ENCODE results near the gene ZBTB3. TPM values are rescaled to one million over a fixed set of nuclear protein-coding genes. Genes with fewer than 3 reads are reported as not detected.

Gene ZBTB3
- total RNA-seq (2016; rRNA removed; fragmentation: Illumina TruSeq; extraction: Trizol) (4.0 and 5.2 TPM in 2 replicates), polyA plus RNA-seq (2011; rRNA removed) (3.1 and 3.4 TPM in 2 replicates), polyA minus RNA-seq (2011; rRNA and poly(A)+ RNA removed; ENCODE audit: low replicate concordance) (10.4 and 20.3 TPM in 2 replicates), Bru-seq, nascent RNA (percentile 59 among the genes with signal in this experiment), BruChase-seq, experiment 1, labeled RNA remaining after a 6-hour chase (percentile 48 among the genes with signal in this experiment), BruChase-seq, experiment 2, labeled RNA remaining after a 2-hour chase (percentile 58 among the genes with signal in this experiment)
- 0.53 and 0.61 TPM in 2 replicates for total RNA-seq (2016; cell fraction: cytosol; rRNA removed; fragmentation: Illumina TruSeq; extraction: Trizol; ENCODE audit: low read depth)
- 5.1 and 5.3 TPM in 2 replicates for total RNA-seq (2016; cell fraction: insoluble cytoplasmic fraction; rRNA removed; fragmentation: Illumina TruSeq; extraction: Trizol)
- total RNA-seq (2016; cell fraction: membrane; rRNA removed; fragmentation: Illumina TruSeq; extraction: Trizol): 4.0 and 5.4 TPM in 2 replicates
- 4.0 and 4.1 TPM in 2 replicates for total RNA-seq (2016; cell fraction: nucleus; rRNA removed; fragmentation: Illumina TruSeq; extraction: Trizol)
- 3.1 and 3.5 TPM in 2 replicates for polyA plus RNA-seq (2011; cell fraction: cytosol; rRNA removed)
- 3.7 and 4.0 TPM in 2 replicates for polyA plus RNA-seq (2011; cell fraction: nucleus; rRNA removed)
- 1.4 TPM in 2 replicates for polyA plus RNA-seq (2012)
- polyA plus RNA-seq (2016; cell fraction: cytosol; fragmentation: Illumina TruSeq; extraction: Trizol; ENCODE audit: low read depth): 0.14 and 0.41 TPM in 2 replicates
- 0.83 and 2.0 TPM in 2 replicates for polyA plus RNA-seq (2016; cell fraction: insoluble cytoplasmic fraction; fragmentation: Illumina TruSeq; extraction: Trizol; ENCODE audit: low read depth)
- 0.59 and 1.1 TPM in 2 replicates for polyA plus RNA-seq (2016; cell fraction: membrane; fragmentation: Illumina TruSeq; extraction: Trizol; ENCODE audit: low read depth)
- polyA plus RNA-seq (2016; cell fraction: nucleus; fragmentation: Illumina TruSeq; extraction: Trizol; ENCODE audit: insufficient read depth, low read depth): 3.3 and 4.3 TPM in 2 replicates
- 2.6 and 3.6 TPM in 2 replicates for polyA minus RNA-seq (2011; cell fraction: cytosol; rRNA and poly(A)+ RNA removed)
- 5.5 and 5.6 TPM in 2 replicates for polyA minus RNA-seq (2011; cell fraction: nucleus; rRNA and poly(A)+ RNA removed)
- long read RNA-seq, experiment 1, partial matches to known transcripts: 0 of 1 reads
- long read RNA-seq, experiment 1, other reads (novel, unspliced or antisense): 1 of 1 reads
- long read RNA-seq, experiment 2, partial matches to known transcripts: 1 of 1 reads
- long read RNA-seq, experiment 2, other reads (novel, unspliced or antisense): 0 of 1 reads

- ATAC-seq (peak; percentile 96), FAIRE-seq (peak; percentile 100), DNase-seq (ENCODE audit: low spot score) (peak; percentile 99)
- Histone ChIP-seq H3K36me3 (replicated peaks in 1 of 2; ENCODE audit: control insufficient read depth in 1 of 2, insufficient read depth in 2 of 2, low read length in 2 of 2) (peaks cover 6 to 8% of the 10 kb centered on the region in 2 experiments; a peak in 3 of 5 replicates), H3K27ac (ENCODE audit: extremely low read length, insufficient read depth, low read length) (peak within 1 kb of the TSS; percentile 75), H3K4me2 (ENCODE audit: low read depth, low read length) (peak within 1 kb of the TSS; percentile 82), H3K9me3 (ENCODE audit: low read length) (no peaks in the 10 kb centered on the region), H3K79me2 (ENCODE audit: insufficient read depth, low read length) (no peaks in the 10 kb centered on the region), H2AFZ (ENCODE audit: low read length) (peak within 1 kb of the TSS; percentile 67), H4K20me1 (ENCODE audit: insufficient read depth, low read length) (no peaks in the 10 kb centered on the region), H3K27me3 (ENCODE audit: control insufficient read depth in 1 of 2, insufficient read depth in 2 of 2, low read length in 2 of 2) (no peaks in the 10 kb centered on the region), H3K4me1 (ENCODE audit: insufficient read depth, low read length) (peaks cover 35% of the 10 kb centered on the region), H3K4me3 (replicated peaks in 1 of 3; ENCODE audit: insufficient read depth in 1 of 3, low read depth in 2 of 3, low read length in 3 of 3) (peak within 1 kb of the TSS; percentile 55 to 86 (median 81)), H3K9ac (ENCODE audit: insufficient read depth, low read depth, low read length) (peak within 1 kb of the TSS; percentile 79)
- WGBS (ENCODE audit: low lambda C conversion rate): under 1% methylated on average over 40 of the region's 47 CpGs
- intact Hi-C loops (cut with micrococcal nuclease; ENCODE audit: unreplicated experiment): no loop called here
- BruUV-seq (replicated peaks): no TSS peak
- ChIA-PET POLR2A (interaction anchor here (0.5 to 4.4 kb wide), 44 partner anchors 9 to 248 kb away, joined by 3 to 129 read pairs (median 6); partner anchors contain the start of genes AHNAK, B3GAT3, C11orf98 and CSKMT), CTCF (ENCODE audit: low intra/inter-chr PET ratio, low total read pairs) (no interaction called here)
- in situ Hi-C loops (cut with HindIII; ENCODE audit: extremely low pct_ligation_motif_present, low pct_unique_long_range_greater_than_20kb): no loop called here
- TF ChIP-seq SAP130 (CRISPR knock-in tag; IDR thresholded peaks at IDR 0.05; ENCODE audit: low read depth) (peak; percentile 75), ZMYM4 (CRISPR knock-in tag; IDR thresholded peaks at IDR 0.05) (peak; percentile 64), SP4 (CRISPR knock-in tag; IDR thresholded peaks at IDR 0.05) (peak; percentile 98), CBX5 (CRISPR knock-in tag; IDR thresholded peaks at IDR 0.05; ENCODE audit: borderline replicate concordance) (no peak; the same call in 1 of the 2 replicates), PBX2 (CRISPR knock-in tag; IDR thresholded peaks at IDR 0.05) (peak; percentile 88), ZNF678 (CRISPR knock-in tag; IDR thresholded peaks at IDR 0.05) (no peak), KMT2A (CRISPR knock-in tag; IDR thresholded peaks at IDR 0.05) (peak; percentile 65; the same call in 1 of the 2 replicates), ZNF414 (CRISPR knock-in tag; IDR thresholded peaks at IDR 0.05) (no peak), MEIS2 (CRISPR knock-in tag; IDR thresholded peaks at IDR 0.05) (peak; percentile 34; the same call in 1 of the 2 replicates), HNRNPLL (IDR thresholded peaks at IDR 0.05; ENCODE audit: low read depth, low read length, poor library complexity, severe bottlenecking) (peak; percentile 22), LCORL (IDR thresholded peaks at IDR 0.05) (no peak), LCORL (CRISPR knock-in tag; IDR thresholded peaks at IDR 0.05) (peak; percentile 56), ATF1 (CRISPR knock-in tag; IDR thresholded peaks at IDR 0.05) (peak; percentile 70), POLR2A (IDR thresholded peaks at IDR 0.05; ENCODE audit: insufficient read depth in 1 of 2, low read depth in 2 of 2, low read length in 2 of 2) (peak; percentile 83 to 88), HCFC1 (IDR thresholded peaks at IDR 0.05; ENCODE audit: low read depth, low read length) (0 out of 2 replicates have a peak, but pooled peaks have one; percentile 27)
Observed at GRCh38 chr11:62753736-62754603, at the start of gene ZBTB3. Gene ZBTB3 (minus strand): TSS chr11:62754160. CDS start chr11:62753664, 496 bp downstream.
